HTERT RPE-1 (cell line): ENCODE results near the gene HPCAL4.

ENCODE experiments used
- in situ Hi-C: fragments of 300-500 bp; cut with MboI; formaldehyde crosslinking; loops from 4 replicates; pipeline ENCODE4 v1.14.3; 2020; ENCODE audit warnings: low sequenced_read_pairs

Gene HPCAL4

GRCh38 chr1:39691383-39692151, at the start of gene HPCAL4:
Gene HPCAL4 (minus strand): TSS chr1:39691433. CDS start chr1:39684603, 6,830 bp downstream.
- in situ Hi-C loops, result no loop called here

DNA sequence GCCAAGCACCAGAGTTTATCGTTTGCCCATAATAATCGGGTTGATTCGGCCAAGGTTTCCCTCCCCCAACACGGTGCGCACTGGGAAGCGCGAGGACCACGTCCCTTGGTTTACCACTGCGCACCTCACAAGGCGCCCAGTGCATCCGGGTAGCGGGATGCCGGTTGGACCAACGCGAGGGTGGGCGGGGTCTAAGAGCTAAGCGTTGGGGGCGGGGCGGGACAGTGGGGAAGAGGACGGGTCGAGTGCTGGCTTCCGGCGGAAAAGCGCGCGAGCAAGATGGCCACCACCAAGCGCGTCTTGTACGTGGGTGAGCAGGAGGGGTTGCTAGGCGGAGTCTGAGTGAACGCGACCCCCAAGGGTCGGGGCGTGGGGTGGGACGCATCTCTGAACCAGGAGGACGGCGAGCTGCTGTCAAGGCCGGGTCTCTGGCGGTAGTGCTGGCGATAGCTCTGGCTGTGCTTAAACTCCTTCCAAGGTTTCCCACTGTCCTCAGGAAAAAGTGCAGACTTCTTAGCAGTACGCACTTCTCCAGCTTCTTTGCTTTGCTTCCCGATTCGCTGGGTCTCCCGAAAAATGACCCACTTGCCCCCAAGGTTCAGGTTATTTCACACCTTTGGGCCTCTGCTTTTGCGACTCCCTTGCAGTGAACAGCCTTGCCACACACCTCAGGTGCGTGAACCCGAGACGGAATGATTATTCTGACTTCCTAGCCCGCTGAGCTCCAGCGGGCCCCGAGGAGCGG, 47.6 kb upstream of the HPCAL4 start, which contains the start of gene PPIE:
Gene PPIE, plus strand, starts transcription at position 261 of the 745 bp plus-strand sequence. Its CDS starts 19 bp downstream, at position 280.
- in situ Hi-C loops, result no loop called here

DNA sequence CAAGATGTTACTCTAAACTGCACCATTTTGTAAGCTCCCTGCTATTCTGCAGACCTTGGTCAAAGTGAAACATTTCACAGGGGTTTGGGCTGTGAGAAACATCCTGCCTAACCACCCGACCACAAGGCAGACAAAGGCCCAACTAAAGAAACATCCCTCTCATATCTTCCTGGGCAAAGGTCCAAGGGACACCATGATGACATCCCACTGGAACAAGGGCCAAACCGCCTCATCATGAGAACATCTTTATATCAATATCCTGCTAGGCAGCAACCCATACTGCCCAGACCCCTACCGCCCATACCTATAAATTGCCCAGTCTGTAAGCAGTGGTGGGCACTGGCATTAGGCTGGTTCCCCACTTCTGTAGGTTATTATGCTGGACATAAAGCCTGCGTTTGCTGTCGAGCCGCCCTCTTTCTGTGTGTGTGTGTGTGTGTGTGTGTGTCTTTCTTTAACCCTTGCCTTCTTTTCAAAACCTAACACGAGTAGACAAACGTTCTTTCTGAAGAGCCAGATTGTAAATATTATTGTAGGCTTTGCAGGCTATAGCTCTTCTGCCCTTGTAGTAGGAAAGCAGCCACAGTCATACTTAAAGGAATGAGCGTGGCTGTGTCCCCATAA, 46.4 kb upstream of the HPCAL4 start:
- in situ Hi-C loops, result no loop called here

- in situ Hi-C loops, result no loop called here
Observed at GRCh38 chr1:39735731-39736130, 44.5 kb upstream of the HPCAL4 start.

- in situ Hi-C loops, result no loop called here
Observed at GRCh38 chr1:39733161-39733560, 41.9 kb upstream of the HPCAL4 start.

DNA sequence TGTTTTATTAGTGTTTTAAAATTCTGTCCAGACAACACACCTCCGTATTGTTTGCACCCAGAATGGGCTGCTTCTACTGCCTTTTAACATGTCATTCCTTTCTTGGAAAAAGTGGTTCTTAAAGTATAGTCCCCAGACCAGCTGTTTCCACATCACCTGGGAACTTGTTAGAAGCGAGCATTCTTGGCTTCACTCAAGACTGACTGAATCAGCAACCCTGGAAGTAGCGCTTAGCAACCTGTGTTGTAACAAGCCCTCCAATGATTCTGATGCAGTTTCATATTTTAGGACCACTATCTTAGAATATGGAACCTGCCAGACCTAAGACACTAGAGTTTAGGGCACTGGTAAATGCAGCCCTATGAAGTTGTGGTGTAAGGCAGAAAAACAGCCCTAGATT, 41.5 kb upstream of the HPCAL4 start:
- in situ Hi-C loops, result no loop called here

GRCh38 chr1:39729842-39730241, 38.6 kb upstream of the HPCAL4 start:
- in situ Hi-C loops, result no loop called here

- in situ Hi-C loops, result no loop called here
Observed at GRCh38 chr1:39729030-39729429, 37.8 kb upstream of the HPCAL4 start.

DNA sequence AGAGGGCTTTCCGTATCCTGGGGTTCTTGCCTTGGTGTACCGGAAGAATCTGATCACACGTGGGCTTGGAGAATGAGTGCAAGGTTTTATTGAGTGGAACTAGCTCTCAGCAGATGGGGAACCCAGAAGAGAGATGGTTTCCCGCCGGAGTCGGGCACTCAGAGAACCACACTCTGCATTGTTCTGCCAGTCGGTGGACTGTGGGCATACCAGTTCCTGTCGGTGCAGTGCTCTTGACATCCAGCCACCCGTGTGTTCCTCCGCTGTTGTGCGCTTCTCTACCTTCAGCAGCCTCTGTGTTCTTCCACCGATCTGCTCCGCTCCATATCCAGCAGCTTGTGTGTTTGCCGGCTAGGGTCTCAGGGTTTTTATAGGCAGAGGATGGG, 36.7 kb upstream of the HPCAL4 start:
- in situ Hi-C loops, result no loop called here

DNA sequence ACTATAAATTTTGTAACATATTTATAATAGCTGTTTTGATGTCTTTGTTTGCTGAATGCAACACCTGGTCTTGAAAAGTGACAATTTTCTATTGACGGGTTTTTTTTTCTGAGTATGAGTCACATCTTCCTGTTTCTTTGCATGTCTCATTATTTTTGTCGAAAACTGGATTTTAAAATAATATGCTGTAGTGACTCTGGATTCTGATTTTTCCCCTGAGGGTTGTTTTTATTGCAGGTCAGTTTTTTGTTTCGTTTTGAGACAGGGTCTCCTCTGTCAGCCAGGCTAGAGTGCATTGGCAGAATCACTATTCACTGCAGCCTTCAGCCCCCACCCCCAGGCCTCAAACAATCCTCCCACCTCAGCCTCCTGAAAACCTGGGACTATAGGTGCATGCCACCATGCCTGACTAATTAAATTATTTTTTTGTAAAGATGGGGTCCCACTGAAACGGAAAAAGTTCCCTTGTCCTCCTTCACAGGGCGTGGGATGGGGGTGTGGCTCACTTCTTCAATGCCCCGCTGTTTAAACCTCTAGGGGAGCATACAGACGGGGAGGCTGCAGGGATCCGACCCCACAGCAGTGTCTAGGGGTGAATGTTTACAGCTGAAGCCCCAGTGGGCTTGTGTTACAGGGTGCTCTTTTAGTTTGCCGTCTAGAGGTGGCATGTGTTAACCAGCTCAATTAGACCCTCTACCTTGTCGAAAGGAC, 36.1 kb upstream of the HPCAL4 start:
- in situ Hi-C loops, result no loop called here

DNA sequence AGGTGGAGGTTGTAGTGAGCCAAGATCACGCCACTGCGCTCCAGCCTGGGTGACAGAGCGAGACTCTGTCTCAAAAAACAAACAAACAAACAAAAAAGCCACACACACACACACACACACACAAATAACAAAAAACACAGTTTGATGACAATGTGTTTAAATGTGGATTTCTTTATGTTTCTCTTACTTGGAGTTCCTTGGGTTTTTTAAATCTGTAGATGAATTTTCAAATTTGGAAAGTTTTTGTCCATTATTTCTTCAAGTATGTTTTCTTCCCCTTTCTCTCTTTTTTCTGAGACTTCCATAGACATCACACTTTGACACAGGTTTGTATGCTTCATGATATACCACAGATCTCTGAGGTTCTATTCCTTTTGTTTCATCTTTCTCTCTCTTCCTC, 35.4 kb upstream of the HPCAL4 start:
- in situ Hi-C loops, result no loop called here

- in situ Hi-C loops, result no loop called here
Observed at GRCh38 chr1:39722495-39722894, 31.3 kb upstream of the HPCAL4 start.

- in situ Hi-C loops, result no loop called here
Observed at GRCh38 chr1:39721664-39722063, 30.4 kb upstream of the HPCAL4 start.

GRCh38 chr1:39720094-39720999, 29.1 kb upstream of the HPCAL4 start:
- in situ Hi-C loops, result no loop called here

GRCh38 chr1:39717809-39718208, 26.6 kb upstream of the HPCAL4 start:
- in situ Hi-C loops, result no loop called here

DNA sequence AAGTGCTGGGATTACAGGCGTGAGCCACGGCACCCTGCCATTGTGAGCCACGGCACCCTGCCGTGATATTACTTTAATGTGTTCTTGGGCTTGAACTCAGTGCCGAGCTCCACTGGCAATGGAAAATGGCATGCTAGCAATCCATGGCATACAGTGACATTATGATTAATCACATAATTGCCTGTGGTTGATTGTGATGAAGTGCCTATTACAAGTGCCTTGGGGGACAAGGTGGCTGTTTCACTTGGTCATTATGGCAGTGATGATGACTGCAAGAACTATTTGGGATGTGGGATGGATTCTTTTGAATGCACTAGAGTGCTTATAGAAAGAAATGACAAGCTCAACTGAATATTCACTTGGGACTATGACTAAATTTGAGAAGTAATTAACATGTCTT, 22.3 kb upstream of the HPCAL4 start:
- in situ Hi-C loops, result no loop called here

DNA sequence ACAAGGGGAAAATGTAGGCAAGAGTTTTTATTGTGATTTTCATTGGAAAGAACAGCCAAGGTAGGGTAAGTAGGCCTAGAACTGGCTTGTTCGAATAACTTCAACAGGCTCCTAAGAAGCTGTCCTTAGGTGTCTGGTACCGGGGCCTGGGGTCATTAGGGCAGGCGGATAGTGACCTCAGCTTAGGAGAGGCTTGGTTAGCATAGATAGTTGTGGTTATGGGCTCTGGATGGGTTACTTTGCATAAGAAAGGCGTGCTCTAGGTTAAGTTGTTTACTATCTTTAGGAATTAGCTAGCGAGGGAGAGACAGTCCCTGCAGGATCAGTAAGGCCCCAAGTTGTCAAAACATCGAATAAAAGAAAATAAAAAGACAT, 20.7 kb upstream of the HPCAL4 start:
- in situ Hi-C loops, result no loop called here

DNA sequence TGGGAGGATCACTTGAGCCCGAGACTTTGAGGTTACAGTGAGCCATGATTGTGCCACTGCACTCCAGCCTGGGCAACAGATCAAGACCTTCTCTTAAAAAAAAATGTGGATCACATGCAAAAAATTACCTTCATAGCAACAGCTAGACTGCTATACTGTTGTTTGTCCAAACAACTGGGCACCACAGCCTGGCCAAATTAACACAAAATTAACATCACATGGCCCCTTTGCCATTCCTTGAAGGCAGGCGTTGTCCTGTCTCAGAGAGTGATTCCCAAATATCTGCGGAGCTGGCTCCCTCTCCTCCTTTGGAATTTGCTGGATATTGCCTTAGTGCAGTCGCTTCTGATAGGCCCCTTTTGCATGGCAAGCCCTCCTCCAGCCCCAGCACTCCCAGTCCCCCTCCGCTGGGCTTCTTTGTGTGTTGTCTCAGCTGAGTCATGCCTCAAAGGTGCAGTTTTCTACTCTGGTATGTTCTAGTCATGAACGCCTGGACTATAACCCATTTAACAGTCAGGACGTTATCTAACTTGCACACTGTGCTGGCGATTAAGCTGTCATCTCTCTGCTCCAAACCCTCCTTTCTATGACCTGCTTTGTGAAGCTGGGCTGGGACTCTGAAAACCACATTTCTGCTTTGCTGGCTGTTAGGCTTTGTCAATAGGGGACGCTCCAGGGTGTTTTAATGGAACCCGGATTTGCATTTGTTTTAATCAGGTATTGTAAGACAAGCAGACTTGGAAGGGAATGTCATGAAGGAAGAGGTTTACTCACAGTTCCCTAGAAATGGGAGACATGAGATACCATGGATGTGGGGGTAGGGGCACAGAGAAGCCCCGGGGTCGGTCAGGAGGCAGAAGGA, 20.1 kb upstream of the HPCAL4 start:
- in situ Hi-C loops, result no loop called here

GRCh38 chr1:39707506-39707905, 16.3 kb upstream of the HPCAL4 start:
- in situ Hi-C loops, result no loop called here
